B cell (primary cell): ENCODE measurements around the gene VIT. TPM values are rescaled to one million over a fixed set of nuclear protein-coding genes. Genes with fewer than 3 reads are reported as not detected.

Source experiments
- ATAC-seq: fragments of 200-7000 bp; cut with Tn5 transposase; one replicate; pipeline ENCODE4 v1.10.0; 2021; ENCODE audit warnings: low read depth, mild to moderate bottlenecking, moderate number of reproducible peaks, moderate library complexity
- CTCF ChIA-PET: fragments of 350-600 bp; sonication (Branson Sonifier 250); formaldehyde crosslinking; loops from one replicate; lab custom pipeline; 2021; ENCODE audit warnings: antibody characterized with exemption, inconsistent platforms; lab: Charles Lee
- POLR2A ChIA-PET: fragments of 350-600 bp; sonication (Branson Sonifier 250); formaldehyde crosslinking; loops from one replicate; lab custom pipeline; 2021; ENCODE audit warnings: antibody characterized with exemption; lab: Charles Lee
- DNase-seq: peaks from one replicate; pipeline ENCODE4 v3.0.0; 2013
- H2AFZ ChIP-seq: 2 replicates; pipeline ENCODE4 v1.6.1; 2012; ENCODE audit warnings: mild to moderate bottlenecking, low read depth, low read length; ENCODE audit not compliant: insufficient read depth, poor library complexity, severe bottlenecking
- H3K27ac ChIP-seq, 2 donors: 1 replicate in 1 of 2; 2 replicates in 1 of 2; pipeline ENCODE4 v1.5.1; 2012 to 2013; ENCODE audit warnings: low read length in 2 of 2, mild to moderate bottlenecking in 2 of 2, moderate library complexity in 1 of 2
- H3K27me3 ChIP-seq, 4 experiments: fragments of 200-600 bp in 1 of 4; sonication (generic) in 1 of 4; replicated peaks in 1 of 4; 1 replicate in 2 of 4; 2 replicates in 2 of 4; pipeline versions ENCODE4 v1.6.1 to v1.7.0; 2013 to 2016; ENCODE audit warnings: low read length in 3 of 4, mild to moderate bottlenecking in 2 of 4, mixed read lengths in 1 of 4, moderate library complexity in 1 of 4; ENCODE audit not compliant: insufficient read depth in 4 of 4, control insufficient read depth in 3 of 4; ENCODE audit errors: control extremely low read depth in 1 of 4
- H3K36me3 ChIP-seq, 2 experiments: replicated peaks in 1 of 2; 1 replicate in 1 of 2; 2 replicates in 1 of 2; pipeline versions ENCODE4 v1.6.1 to v1.7.1; 2013; ENCODE audit warnings: low read length in 1 of 2; ENCODE audit not compliant: insufficient read depth in 2 of 2, control insufficient read depth in 1 of 2; ENCODE audit errors: control extremely low read depth in 1 of 2, extremely low read depth in 1 of 2
- H3K4me1 ChIP-seq, 2 donors: fragments of 200-600 bp in 1 of 2; sonication (generic) in 1 of 2; 1 replicate in 1 of 2; 2 replicates in 1 of 2; pipeline versions ENCODE4 v1.5.1 to v1.6.1; 2013 to 2017; ENCODE audit warnings: low read length in 2 of 2; ENCODE audit not compliant: control insufficient read depth in 2 of 2, insufficient read depth in 2 of 2
- H3K4me2 ChIP-seq: replicated peaks from 2 replicates; pipeline ENCODE3; 2012; ENCODE audit warnings: mild to moderate bottlenecking, low read depth, low read length; ENCODE audit not compliant: poor library complexity, severe bottlenecking
- H3K4me3 ChIP-seq, 5 experiments: fragments of 200-600 bp in 1 of 5; sonication (generic) in 1 of 5; 1 replicate in 3 of 5; 2 replicates in 2 of 5; pipeline versions ENCODE4 v1.5.1 to v1.7.0; 2011 to 2016; ENCODE audit warnings: low read length in 4 of 5, mild to moderate bottlenecking in 4 of 5, low read depth in 2 of 5, control low read depth in 1 of 5, moderate library complexity in 1 of 5; ENCODE audit not compliant: insufficient read depth in 1 of 5; ENCODE audit errors: control extremely low read depth in 1 of 5, extremely low read depth in 1 of 5
- H3K79me2 ChIP-seq: fragments of 200-600 bp; sonication (generic); one replicate; pipeline ENCODE4 v1.6.0; 2016; ENCODE audit warnings: low read length; ENCODE audit not compliant: control insufficient read depth, insufficient read depth
- H3K9ac ChIP-seq: fragments of 200-600 bp; sonication (generic); 2 replicates; pipeline ENCODE4 v1.6.1; 2017; ENCODE audit warnings: mild to moderate bottlenecking, low read length, moderate library complexity
- H3K9me3 ChIP-seq, 3 donors: one replicate each; pipeline versions ENCODE4 v1.6.1 to v1.7.1; 2013; ENCODE audit warnings: low read length in 2 of 3; ENCODE audit not compliant: control insufficient read depth in 2 of 3, insufficient read depth in 1 of 3; ENCODE audit errors: control extremely low read depth in 1 of 3
- H4K20me1 ChIP-seq: 2 replicates; pipeline ENCODE4 v1.6.0; 2012; ENCODE audit warnings: mild to moderate bottlenecking, low read length; ENCODE audit not compliant: insufficient read depth, control insufficient read depth, poor library complexity, severe bottlenecking
- H3K27ac Mint-ChIP-seq: one replicate; pipeline ENCODE4 v1.8.0; 2021; ENCODE audit warnings: mixed read lengths
- H3K27me3 Mint-ChIP-seq: one replicate; pipeline ENCODE4 v1.8.0; 2021; ENCODE audit warnings: mixed read lengths
- H3K4me1 Mint-ChIP-seq: one replicate; pipeline ENCODE4 v1.8.0; 2021; ENCODE audit warnings: mixed read lengths
- H3K4me3 Mint-ChIP-seq: one replicate; pipeline ENCODE4 v1.8.0; 2021; ENCODE audit warnings: mixed read lengths
- H3K9me3 Mint-ChIP-seq: one replicate; pipeline ENCODE4 v1.8.0; 2022; ENCODE audit warnings: mixed read lengths; ENCODE audit not compliant: insufficient read depth
- EZH2 ChIP-seq: IDR thresholded peaks from 2 replicates; pipeline ENCODE4 v1.6.1; 2012; ENCODE audit warnings: borderline replicate concordance, low read depth, mild to moderate bottlenecking, moderate library complexity, low read length; ENCODE audit not compliant: insufficient read depth, poor library complexity, severe bottlenecking
- WGBS: methylation state at CpG from one replicate; pipeline ENCODE4 v1.1.5; 2013; ENCODE audit warnings: missing lambda C conversion rate; ENCODE audit not compliant: insufficient coverage; 5-methylcytosine and 5-hydroxymethylcytosine counted together
- intact Hi-C: fragments of 100-400 bp; cut with micrococcal nuclease; formaldehyde crosslinking; loops from one replicate; pipeline ENCODE4 v1.10.0; 2022
- polyA plus RNA-seq: library from polyadenylated mRNA; depleted of rRNA; stranded (reverse); fragments of >200 nt; gene quantifications from 2 replicates; pipeline ENCODE4 v1.2.3, GENCODE V29; 2012
- total RNA-seq, 2 donors: library from RNA; stranded (reverse); fragments of 120-200 nt in 1 of 2; gene quantifications; 1 replicate in 1 of 2; 2 replicates in 1 of 2; pipeline versions ENCODE4 v1.2.3 to v1.2.4, GENCODE V29; 2013 to 2022
- TF ChIP-seq, protein P1 (sequence below): fragments of 200-600 bp; IDR thresholded peaks from one replicate; pipeline ENCODE4 v1.8.0; 2022; ENCODE audit warnings: antibody characterized with exemption, mild to moderate bottlenecking

The VIT gene
- total and polyA plus RNA-seq, 2 donors (not counting 1 experiment from before 2014, with no cell fraction given), result not detected

DNA sequence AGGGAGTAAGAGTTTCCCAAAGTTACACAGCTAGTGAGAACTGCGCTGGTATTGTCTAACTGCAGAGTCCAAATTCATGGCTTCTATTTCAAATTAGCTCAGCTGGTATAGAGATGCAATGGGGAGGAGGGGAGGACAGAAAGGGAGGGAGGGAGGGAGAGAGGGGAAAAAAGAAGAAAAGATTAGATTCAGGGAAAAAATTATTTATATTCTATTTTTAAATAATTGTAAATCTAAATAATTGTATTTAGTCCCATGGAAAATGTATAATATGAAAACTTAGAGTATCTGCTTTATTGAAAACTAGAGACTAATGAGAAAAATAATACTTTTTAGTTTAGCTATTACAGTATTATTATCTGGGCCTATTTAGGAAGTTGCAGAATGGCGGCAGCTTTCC, 37.3 kb upstream of the VIT start:
- ChIA-PET CTCF (interaction anchor here (1.4 to 1.6 kb wide), 2 partner anchors 306 to 312 kb away, joined by 3 to 4 read pairs; no protein-coding TSS in a partner anchor), POLR2A (no interaction called here)
- intact Hi-C loops, result no loop called here
- no peak overlapping the region for H3K4me3 Mint-ChIP-seq
- no peak overlapping the region for H3K4me3 ChIP-seq
- H3K4me2 ChIP-seq, result no peak overlapping the region
- H3K36me3 ChIP-seq, result no peaks in the 10 kb centered on the region
- no peak overlapping the region for H2AFZ ChIP-seq
- ATAC-seq (no peak), DNase-seq (no peak)
- H3K4me1 ChIP-seq, result no peaks in the 10 kb centered on the region
- H4K20me1 ChIP-seq, result no peaks in the 10 kb centered on the region
- H3K9ac ChIP-seq, result no peak overlapping the region
- no peak for TF ChIP-seq EZH2
- TF ChIP-seq, protein P1, sequence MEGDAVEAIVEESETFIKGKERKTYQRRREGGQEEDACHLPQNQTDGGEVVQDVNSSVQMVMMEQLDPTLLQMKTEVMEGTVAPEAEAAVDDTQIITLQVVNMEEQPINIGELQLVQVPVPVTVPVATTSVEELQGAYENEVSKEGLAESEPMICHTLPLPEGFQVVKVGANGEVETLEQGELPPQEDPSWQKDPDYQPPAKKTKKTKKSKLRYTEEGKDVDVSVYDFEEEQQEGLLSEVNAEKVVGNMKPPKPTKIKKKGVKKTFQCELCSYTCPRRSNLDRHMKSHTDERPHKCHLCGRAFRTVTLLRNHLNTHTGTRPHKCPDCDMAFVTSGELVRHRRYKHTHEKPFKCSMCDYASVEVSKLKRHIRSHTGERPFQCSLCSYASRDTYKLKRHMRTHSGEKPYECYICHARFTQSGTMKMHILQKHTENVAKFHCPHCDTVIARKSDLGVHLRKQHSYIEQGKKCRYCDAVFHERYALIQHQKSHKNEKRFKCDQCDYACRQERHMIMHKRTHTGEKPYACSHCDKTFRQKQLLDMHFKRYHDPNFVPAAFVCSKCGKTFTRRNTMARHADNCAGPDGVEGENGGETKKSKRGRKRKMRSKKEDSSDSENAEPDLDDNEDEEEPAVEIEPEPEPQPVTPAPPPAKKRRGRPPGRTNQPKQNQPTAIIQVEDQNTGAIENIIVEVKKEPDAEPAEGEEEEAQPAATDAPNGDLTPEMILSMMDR, result no peak
- no peak overlapping the region for H3K27ac ChIP-seq
- WGBS, result no CpG with 5 or more reads among the region's 2 CpGs
- no peaks in the 10 kb centered on the region for H3K4me1 Mint-ChIP-seq
- H3K9me3 Mint-ChIP-seq, result no peaks in the 10 kb centered on the region
- H3K27me3 ChIP-seq, result no peaks in the 10 kb centered on the region
- H3K27ac Mint-ChIP-seq, result no peak overlapping the region
- no peaks in the 10 kb centered on the region for H3K79me2 ChIP-seq
- H3K27me3 Mint-ChIP-seq, result no peaks in the 10 kb centered on the region
- H3K9me3 ChIP-seq, result no peaks in the 10 kb centered on the region

DNA sequence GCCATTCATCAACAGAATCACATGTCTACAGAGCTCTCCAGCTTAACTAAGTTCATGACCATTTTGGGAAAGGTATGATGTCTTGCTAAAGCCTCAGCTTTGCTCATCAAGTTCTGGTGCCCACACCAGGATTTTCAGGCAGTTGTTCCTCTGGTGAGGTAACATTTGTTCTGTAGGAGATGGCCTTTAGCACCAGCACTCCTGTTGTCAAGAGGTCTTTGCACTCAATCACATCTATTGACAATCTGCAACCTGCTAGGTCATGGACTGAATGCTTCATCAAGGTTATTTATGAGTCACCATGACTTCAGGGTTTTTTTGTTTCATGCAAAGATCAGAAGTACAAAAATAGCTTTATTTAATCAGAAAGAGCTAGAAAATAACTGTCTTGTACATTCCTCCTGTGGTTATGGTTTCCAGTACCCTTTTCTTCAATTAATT, 36.6 kb upstream of the VIT start:
- H3K4me2 ChIP-seq, result no peak overlapping the region
- H3K9ac ChIP-seq, result no peak overlapping the region
- intact Hi-C loops, result no loop called here
- peaks cover 0 to 6% (median 0%) of the 10 kb centered on the region in 4 experiments for H3K27me3 ChIP-seq
- H3K36me3 ChIP-seq, result no peaks in the 10 kb centered on the region
- no peaks in the 10 kb centered on the region for H4K20me1 ChIP-seq
- Mint-ChIP-seq H3K27me3 (no peaks in the 10 kb centered on the region), H3K27ac (no peak overlapping the region), H3K4me3 (no peak overlapping the region), H3K4me1 (no peaks in the 10 kb centered on the region), H3K9me3 (no peaks in the 10 kb centered on the region)
- CTCF ChIA-PET, result interaction anchor here (1.4 to 1.6 kb wide), 2 partner anchors 307 to 313 kb away, joined by 3 to 4 read pairs; no protein-coding TSS in a partner anchor
- no peak for ATAC-seq
- no peaks in the 10 kb centered on the region for H3K79me2 ChIP-seq
- H3K4me1 ChIP-seq, result no peaks in the 10 kb centered on the region
- no peak overlapping the region for H3K4me3 ChIP-seq
- POLR2A ChIA-PET, result no interaction called here
- H3K27ac ChIP-seq, result no peak overlapping the region
- no peak overlapping the region for H2AFZ ChIP-seq
- no peaks in the 10 kb centered on the region for H3K9me3 ChIP-seq
- TF ChIP-seq EZH2, result no peak
- TF ChIP-seq, protein P1, result no peak
- DNase-seq, result no peak
